Bone marrow (tissue), 2 donors: ENCODE results near the gene DPP3.
A peak's percentile ranks its signal among the peaks of the same experiment; 100 is the strongest.
"Not testable (repeated sequence)": the region's sequence is repeated elsewhere in the genome, so short reads cannot be mapped to it uniquely, and the experiment has no call there.

Experiments
- DNase-seq, 2 donors: peaks; one replicate each; lab custom pipeline; 2025; lab: John Stamatoyannopoulos, UW

Gene DPP3, protein sequence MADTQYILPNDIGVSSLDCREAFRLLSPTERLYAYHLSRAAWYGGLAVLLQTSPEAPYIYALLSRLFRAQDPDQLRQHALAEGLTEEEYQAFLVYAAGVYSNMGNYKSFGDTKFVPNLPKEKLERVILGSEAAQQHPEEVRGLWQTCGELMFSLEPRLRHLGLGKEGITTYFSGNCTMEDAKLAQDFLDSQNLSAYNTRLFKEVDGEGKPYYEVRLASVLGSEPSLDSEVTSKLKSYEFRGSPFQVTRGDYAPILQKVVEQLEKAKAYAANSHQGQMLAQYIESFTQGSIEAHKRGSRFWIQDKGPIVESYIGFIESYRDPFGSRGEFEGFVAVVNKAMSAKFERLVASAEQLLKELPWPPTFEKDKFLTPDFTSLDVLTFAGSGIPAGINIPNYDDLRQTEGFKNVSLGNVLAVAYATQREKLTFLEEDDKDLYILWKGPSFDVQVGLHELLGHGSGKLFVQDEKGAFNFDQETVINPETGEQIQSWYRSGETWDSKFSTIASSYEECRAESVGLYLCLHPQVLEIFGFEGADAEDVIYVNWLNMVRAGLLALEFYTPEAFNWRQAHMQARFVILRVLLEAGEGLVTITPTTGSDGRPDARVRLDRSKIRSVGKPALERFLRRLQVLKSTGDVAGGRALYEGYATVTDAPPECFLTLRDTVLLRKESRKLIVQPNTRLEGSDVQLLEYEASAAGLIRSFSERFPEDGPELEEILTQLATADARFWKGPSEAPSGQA

DNA sequence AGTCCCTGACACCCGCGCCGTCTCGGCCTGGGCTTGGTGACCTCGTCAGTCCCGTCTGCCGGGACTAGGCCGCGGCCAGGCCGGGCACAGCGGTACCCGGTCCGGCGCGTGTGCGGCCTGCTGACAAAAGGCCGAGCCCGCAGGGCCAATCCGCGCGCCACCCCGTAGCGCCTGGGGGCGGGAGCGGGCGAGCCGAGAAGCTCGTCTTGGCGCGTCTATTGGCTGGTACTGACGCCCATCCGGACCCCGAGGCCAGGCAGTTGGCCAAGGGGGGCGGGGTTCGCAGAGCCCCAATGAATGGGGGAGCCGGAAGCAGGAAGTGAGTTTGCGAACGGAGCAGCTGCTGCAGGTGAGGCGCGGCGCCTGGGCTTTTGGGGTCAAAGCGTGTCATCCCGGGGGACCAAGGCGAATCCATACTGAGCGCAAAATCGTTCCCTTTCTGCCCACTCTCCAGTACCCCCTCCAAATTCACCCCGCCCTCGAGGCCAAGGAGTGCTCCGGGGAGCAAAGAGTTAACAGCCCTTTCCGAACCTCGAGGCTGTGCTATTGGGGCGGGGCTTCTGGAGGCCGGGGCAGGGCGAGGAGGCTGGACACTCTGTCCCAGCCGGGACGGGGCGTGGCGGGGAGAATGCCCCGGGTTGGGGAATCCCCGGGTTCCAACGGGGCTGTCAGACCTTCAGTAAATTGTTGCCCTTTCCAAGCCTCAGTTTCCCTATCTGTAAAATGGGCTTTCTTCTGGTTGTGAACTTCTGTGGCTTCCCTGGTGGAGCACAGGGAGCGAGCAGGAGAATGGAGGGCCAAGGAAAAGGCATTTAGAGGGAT is at the start of gene DPP3:
TSS of gene DPP3 (plus strand) at position 318 of the 822 bp plus-strand sequence. CDS start 1,767 bp downstream, outside the sequence.
- peak; percentile 90 to 91 for DNase-seq

DNA sequence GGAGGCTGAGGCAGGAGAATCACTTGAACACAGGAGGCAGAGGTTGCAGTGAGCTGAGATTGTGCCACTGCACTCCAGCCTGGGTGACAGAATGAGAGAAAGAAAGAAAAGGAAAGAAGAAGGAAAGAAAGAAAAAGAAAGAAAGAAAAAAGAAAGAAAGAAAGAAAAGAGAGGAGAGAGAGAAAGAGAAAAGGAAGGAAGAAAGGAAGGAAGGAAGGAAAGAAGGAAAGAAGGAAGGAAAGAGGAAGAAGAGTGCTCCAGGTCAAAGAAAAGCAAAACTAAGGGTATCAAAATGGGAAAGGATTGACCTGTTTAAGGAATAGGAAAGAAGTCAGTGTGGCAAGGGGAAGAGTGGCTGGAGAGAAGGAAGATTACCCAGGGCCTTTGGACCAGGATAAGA is 48.9 kb upstream of the DPP3 start:
- not testable (repeated sequence) for DNase-seq

DNA sequence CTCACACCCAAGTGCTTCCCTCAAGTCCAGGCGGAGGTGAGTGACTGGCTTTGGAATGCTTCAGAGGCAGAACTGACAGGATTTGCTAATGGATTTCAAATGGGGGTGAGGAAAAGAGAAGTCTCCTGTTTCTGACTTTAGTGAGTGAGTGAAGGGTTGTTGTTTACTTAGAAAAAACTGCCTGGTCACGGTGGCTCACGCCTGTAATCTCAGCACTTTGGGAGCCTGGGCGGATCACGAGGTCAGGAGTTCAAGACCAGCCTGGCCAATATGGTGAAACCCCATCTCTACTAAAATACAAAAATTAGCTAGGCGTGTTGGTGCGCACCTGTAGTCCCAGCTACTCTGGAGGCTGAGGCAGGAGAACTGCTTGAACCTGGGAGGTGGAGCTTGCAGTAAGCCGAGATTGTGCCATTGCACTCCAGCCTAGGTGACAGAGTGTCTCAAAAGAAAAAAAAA is 48.3 kb upstream of the DPP3 start:
- not testable (repeated sequence) for DNase-seq

DNA sequence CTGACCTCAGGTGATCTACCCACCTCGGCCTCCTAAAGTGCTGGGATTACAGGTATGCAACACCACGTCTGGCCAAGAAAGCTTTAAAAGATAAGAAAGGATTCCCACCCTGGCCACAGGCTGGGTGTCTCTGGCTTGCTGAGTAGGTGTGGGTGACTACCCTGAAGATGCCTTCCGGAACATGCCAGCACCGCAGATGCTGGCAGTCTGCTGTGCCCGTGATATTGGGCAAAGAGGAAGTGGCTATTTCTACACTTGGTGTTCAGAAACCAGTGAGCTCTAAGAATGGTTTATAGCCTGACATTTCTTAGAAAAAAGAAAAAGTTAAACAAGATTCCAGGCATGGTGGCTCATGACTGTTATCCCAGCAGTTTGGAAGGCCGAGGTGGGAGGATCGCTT is 47.6 kb upstream of the DPP3 start:
- no peak for DNase-seq

DNA sequence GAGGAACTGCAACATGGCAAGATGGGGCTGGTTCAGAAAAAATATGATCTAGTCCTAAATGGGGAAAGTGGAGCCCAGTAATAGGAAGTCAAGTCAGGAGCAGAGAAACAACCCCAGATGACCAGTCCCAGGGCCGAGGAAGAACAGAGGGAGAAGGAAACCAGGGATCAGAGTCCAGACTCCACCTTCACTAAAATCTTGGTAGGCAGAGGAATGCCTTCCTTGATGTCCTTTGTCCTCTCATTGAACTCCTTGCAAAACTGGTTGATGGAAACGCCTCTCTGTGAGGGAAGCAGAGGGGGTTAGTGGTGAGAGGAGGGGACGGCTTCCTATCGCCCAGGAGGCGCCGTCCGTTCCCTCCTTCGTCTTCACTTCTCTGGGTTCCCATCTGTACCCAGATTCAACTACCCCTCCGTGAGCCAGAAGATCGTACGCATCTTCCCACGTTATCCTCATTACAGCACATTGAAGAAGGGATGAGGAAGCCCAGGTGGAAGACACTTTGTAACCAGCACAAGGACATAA is 42.2 kb upstream of the DPP3 start:
- DNase-seq: no peak

DNA sequence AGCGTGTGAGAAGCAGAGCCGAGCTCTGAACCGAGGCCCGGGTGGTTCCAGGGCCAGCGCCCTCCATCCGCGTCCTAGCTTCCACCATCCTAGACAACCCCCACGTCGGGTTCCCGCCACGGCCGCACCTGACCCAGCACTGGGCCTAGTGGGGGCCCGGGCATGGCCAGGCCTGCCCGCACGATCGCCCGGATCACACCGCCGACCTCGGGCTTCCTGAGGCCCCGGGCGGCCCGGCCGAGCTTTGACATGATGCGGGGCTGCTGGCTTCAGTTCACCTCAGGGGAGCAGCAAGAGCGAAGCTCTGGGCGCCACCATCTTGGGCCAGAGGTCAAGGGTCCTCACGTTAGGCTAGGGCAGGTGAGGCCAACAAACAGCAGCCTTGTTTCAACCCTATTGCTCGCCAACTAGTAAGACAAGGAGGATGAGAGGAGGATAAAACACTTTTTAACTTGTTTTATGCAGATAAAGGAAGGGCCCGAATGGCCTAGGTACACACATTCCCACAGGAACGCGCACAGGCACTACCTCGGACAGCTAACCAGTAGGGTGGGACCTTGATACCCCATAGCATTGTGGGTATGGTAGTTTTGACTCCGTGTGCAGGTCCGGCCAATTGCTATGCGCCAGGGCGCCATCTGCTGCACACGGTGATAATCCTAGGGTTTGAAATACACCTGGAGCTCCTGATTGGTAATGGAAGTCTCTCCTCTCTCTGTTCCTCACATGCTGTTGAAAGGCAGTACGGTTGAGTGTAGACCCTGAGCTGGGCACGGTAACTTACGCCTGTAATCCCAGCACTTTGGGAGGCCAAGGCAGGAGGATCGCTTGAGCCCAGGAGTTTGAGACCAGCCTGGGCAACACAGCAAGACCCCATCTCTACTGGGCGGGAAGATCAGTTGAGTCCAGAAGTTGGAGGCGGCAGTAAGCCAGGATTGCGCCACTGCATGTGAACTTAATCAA is 41.4 kb upstream of the DPP3 start, which contains the start of gene MRPL11:
TSS of gene MRPL11 (minus strand) at position 345 of the 963 bp plus-strand sequence. CDS start at position 251, 94 bp downstream.
- DNase-seq: peak; percentile 56 to 87

DNA sequence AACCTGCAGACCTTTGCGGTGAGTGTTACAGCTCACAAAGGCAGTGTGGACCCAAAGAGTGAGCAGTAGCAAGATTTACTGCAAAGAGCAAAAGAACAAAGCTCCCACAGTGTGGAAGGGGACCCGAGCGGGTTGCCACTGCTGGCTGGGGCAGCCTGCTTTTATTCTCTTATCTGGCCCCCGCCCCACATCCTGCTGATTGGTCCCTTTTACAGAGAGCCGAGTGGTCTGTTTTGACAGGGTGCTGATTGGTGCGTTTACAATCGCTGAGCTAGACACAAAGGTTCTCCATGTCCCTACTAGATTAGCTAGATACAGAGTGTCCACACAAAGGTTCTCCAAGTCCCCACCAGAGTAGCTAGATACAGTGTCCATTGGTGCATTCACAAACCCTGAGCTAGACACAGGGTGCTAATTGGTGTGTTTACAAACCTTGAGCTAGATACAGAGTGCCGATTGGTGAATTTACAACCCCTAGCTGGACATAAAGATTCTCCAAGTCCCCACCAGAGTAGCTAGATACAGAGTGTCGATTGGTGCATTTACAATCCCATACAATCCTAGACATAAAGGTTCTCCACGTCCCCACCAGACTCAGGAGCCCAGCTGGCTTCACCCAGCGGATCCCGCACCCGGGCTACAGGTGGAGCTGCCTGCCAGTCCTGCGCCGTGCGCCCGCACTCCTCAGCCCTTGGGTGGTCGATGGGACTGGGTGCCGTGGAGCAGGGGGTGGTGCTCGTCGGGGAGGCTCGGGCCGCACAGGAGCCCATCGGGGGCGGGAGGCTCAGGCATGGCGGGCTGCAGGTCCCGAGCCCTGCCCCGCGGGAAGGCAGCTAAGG is 39.9 kb upstream of the DPP3 start:
- DNase-seq: not testable (repeated sequence)

DNA sequence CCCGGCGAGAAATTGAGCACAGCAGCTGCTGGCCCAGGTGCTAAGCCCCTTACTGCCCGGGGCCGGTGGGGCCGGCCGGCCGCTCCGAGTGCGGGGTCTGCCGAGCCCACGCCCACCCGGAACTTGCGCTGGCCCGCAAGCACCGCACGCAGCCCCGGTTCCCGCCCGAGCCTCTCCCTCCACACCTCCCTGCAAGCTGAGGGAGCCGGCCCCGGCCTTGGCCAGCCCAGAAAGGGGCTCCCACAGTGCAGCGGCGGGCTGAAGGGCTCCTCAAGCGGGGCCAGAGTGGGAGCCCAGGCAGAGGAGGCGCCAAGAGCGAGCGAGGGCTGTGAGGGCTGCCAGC is 39.3 kb upstream of the DPP3 start:
- DNase-seq: not testable (repeated sequence)

DNA sequence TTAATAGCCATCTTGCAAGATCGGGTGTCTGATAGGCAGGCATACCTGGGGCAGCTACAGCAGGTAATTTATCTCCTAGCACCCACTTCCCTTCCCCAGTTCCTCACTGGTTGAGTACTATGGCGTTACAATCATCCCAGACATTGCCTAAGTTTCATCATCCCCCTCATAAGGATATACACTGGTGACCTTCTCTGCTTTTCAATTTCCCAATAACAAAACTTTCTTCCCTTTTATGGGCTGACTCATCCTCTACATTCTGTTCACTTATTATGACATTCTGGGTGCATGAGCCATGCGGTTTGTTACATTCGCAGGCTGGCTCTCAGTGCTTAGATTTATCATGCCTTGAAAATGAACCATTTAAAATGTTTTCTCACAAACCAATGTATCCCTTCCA is 36.6 kb upstream of the DPP3 start:
- no peak for DNase-seq

DNA sequence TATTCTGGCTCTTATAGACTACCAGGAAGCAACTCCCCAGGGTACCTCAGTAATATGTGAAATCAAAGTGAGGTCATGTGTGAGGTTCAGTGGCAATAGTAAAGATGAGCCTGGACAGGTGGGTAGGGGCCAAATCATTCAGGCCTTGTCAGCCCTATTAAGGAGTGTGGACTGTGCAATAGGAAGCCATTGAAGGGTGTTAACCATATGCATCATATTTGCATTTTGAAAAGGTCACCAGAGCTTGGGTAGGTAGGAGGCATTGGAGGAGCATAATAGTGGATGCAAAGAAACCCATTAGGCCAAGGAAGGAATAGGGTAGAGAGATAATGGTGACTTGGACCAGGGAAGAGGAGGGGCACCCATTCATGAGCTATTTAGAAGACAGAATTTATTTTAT is 33.2 kb upstream of the DPP3 start:
- DNase-seq: no peak

DNA sequence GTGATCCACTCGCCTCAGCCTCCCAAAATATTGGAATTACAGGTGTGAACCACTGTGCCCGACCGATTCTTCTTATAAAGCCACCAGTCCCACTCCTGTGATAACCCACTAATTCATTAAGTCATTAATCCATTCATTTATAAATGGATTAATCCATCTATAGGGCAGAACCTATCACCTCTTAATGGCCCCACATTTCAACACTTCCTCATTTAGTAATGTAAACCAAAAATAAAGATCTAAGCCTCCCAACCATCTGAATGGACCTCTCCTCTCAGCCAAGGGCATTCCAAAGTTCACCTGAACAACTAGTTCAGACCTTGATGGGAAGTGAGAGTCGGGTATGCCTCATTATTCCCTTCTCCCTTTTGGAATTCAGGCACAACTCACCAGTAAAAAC is 31.7 kb upstream of the DPP3 start:
- no peak for DNase-seq

DNA sequence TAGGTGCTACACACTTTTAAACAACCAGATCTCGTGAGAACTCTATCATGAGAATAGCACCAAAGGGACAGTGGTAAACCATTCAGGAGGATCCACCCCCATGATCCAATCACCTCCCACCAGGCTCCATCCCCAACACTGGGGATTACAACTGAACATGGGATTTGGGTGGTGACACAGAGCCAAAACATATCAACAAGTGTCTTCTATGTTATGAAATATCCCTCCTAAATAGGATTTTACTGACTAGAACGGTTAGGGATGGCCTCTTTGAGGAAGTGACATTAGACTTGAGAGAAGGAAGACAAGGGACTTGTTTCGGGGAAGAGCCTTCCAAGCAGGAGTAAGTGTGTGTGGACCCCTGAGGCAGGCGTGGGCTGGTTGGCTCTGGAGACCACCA is 29.7 kb upstream of the DPP3 start:
- DNase-seq: no peak

DNA sequence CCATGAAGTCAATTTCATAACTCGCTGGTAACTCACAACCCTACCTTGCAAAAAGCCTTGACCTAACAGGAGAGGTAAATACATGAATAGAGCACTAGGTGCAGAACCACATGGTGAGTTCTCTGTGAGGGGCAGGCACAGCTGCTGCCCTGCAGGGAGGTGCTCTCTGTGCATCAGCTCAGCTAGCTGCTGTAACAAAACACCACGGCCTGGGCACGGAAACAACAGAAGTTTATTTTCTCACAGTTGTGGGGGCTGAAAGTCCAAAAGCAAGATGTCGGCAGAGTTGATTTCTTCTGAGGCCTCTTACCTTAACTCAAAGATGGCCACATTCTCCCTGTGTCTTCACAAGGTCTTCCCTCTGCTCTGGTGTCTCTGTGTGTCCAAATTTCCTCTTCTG is 28.6 kb upstream of the DPP3 start:
- no peak for DNase-seq

DNA sequence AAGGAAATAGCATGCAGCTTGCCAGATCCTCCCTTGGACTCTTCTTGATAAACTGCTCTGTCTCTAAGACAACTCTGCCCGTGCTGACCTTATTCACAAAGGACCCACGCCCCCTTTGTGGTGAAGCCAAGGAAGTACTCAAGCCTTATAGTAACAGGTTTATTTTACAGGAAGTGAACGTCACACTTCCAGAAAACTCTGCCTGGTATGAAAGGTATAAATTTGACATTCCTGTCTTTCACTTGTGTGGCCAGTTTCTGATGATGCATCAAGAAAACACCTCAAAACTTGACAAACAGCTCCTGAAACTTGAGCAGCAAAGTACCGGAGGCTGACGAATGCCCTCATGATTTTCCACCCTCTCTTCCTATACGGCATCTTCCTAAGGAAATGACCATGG is 26.0 kb upstream of the DPP3 start:
- DNase-seq: no peak

DNA sequence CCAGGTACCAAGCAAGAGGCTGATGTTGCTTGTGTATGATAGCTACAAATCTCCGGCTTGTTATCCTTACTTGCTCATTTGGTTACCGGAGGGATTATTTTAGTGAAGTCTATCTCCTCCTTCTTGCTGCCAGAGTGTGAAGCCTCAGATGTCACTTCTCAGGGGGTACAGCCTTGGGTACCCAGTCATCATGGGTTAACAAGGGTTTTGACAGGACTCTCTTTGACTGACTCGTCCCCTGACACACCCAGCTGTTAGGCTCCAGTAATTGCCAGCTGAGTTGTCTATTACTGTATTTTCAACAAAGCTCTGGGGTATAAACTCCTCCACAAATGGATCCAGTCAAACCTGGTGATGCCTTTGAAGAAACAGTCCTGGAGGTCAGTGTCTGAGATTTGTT is 25.4 kb upstream of the DPP3 start:
- no peak for DNase-seq

DNA sequence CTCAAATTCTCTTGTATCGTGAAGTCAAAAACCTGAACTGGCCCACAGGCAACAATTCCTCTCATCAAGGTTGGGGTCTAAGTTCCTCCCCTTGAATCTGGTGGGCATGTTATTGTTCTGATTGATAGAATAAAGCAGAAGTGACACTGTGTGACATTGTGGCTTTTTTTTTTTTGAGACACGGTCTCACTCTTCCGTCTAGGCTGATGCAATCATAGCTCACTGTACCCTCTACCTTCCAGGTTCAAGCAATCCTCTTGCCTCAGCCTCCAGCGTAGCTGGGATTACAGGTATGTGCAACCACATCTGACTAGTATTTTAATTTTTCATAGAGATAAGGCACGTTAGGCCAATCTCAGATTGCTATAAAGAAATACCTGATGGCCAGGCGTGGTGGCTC is 22.4 kb upstream of the DPP3 start:
- no peak for DNase-seq

DNA sequence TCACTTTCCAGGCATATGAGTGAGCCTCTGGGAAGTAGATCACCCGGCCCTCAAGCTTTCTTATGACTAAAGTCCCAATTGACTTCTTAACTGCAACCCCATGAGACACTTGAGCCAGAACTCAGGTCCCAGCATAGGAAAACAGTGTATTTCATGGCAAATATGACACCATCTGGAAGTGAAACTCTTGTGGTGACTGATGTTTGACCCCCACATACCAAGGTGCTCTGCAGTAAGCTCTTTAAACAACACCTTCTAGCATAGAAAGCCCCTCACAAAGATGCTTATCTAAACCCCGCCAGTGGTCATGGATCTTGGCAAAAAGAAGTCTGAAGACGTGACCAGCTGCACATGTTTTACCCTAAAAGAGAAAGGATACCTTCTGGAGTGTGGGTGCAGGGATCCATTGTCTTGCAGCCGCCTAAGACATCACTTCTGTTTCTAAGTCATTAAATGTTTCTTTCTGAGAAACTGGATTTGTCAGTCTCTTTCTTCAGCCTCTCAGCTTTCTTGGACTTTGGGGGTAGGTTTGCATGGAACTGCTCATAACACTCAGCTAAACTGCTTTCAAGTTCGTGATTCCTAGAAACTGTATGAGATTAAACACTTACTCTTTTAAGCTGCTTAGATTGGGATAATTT is 21.0 kb upstream of the DPP3 start:
- DNase-seq: no peak

DNA sequence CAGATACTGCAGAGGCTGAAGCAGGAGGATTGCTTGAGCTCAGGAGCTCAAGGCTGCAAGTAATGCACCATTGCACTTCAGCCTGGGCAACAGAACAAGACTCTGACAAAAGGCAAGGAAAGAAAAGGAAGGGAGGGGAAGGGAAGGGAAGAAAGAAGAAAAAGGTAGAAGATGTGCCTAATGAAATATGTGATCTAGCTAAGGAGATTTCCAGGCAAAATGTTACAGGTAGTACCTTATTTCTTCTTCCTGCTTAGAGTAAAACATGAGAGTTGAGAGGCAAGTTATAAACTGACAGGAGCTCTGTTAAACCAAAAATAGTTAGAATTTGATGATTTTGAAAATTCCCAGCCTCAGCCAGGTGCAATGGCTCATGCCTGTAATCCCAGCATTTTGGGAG is 18.2 kb upstream of the DPP3 start:
- no peak for DNase-seq

DNA sequence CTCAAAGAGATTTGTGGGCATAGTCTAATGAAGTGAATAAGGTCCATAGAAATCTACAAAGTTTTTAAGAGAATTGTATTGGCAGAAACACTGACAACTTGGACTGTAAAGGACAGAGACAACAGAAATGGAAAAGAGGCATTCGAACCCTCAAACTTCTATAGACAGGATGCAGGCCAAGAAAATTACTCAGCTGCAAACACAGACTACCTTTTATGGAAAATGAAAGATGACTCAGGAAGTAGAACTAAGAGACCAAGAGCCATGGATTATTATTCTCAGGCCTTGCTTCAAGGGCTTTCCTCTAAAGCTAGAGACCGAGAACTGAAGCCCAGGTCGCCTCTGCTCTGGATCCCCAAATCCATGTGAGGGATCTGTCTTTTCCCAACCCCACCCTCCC is 17.3 kb upstream of the DPP3 start:
- no peak for DNase-seq

DNA sequence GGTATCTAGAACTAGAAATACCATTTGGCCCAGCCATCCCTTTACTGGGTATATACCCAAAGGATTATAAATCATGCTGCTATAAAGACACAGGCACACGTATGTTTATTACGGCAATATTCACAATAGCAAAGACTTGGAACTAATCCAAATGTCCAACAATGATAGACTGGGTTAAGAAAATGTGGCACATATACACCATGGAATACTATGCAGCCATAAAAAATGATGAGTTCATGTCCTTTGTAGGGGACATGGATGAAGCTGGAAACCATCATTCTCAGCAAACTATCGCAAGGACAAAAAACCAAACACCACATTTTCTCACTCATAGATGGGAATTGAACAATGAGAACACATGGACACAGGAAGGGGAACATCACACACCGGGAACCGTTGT is 16.1 kb upstream of the DPP3 start:
- not testable (repeated sequence) for DNase-seq
